Endothelial cell of umbilical vein (primary cell): ENCODE data around the gene CCT2. TPM values are rescaled to one million over a fixed set of nuclear protein-coding genes. Genes with fewer than 3 reads are reported as not detected.

Experiments
- BruUV-seq: library from RNA; stranded (reverse); fragments of 400-500 nt; replicated peaks from 2 replicates; lab custom pipeline; 2021; lab: Mats Ljungman, UMichigan
- CTCF ChIA-PET: fragments of 300-600, 350-600 bp; sonication (Branson Sonifier 250); formaldehyde crosslinking; loops from one replicate; lab custom pipeline; 2021; ENCODE audit warnings: antibody characterized with exemption, inconsistent platforms; lab: Charles Lee
- POLR2A ChIA-PET: fragments of 300-600, 350-600 bp; sonication (Branson Sonifier 250); formaldehyde crosslinking; loops from one replicate; lab custom pipeline; 2021; ENCODE audit warnings: antibody characterized with exemption, inconsistent platforms; lab: Charles Lee
- DNase-seq: peaks from one replicate; pipeline ENCODE4 v3.0.0-alpha.2; 2011; ENCODE audit warnings: low read depth, low spot score
- FAIRE-seq: peaks from 2 replicates; lab custom pipeline; 2011; peaks lifted over from hg19 to GRCh38; lab: Jason Lieb, UNC
- H2AFZ ChIP-seq: 2 replicates; pipeline ENCODE4 v1.6.0; 2012; ENCODE audit warnings: low read depth, low read length, control low read depth, inconsistent platforms
- H3K27ac ChIP-seq: 2 replicates; pipeline ENCODE4 v1.5.1; 2011; ENCODE audit warnings: low read depth, mild to moderate bottlenecking, control low read depth, low read length, moderate library complexity; ENCODE audit not compliant: insufficient read depth
- H3K27me3 ChIP-seq, 2 experiments: 2 replicates each; pipeline versions ENCODE4 v1.6.0 to v1.6.1; 2011; ENCODE audit warnings: low read length in 2 of 2, mixed read lengths in 1 of 2; ENCODE audit not compliant: control insufficient read depth in 2 of 2, insufficient read depth in 2 of 2
- H3K36me3 ChIP-seq, 2 experiments: 2 replicates in 1 of 2; 3 replicates in 1 of 2; pipeline ENCODE4 v1.5.1; 2011; ENCODE audit warnings: low read length in 2 of 2, mild to moderate bottlenecking in 1 of 2, moderate library complexity in 1 of 2; ENCODE audit not compliant: control insufficient read depth in 2 of 2, insufficient read depth in 2 of 2; ENCODE audit errors: extremely low read depth in 1 of 2
- H3K4me1 ChIP-seq: 3 replicates; pipeline ENCODE4 v1.5.1; 2011; ENCODE audit warnings: mild to moderate bottlenecking, low read length; ENCODE audit not compliant: control insufficient read depth, insufficient read depth; ENCODE audit errors: extremely low read depth
- H3K4me2 ChIP-seq: 2 replicates; pipeline ENCODE4 v1.6.1; 2011; ENCODE audit warnings: low read length, control low read depth, mixed read lengths; ENCODE audit not compliant: insufficient read depth
- H3K4me3 ChIP-seq, 3 experiments: fragments of 200-600 bp in 1 of 3; sonication (generic), shearing (Covaris generic) in 1 of 3; replicated peaks in 1 of 3; 2 replicates each; pipeline ENCODE4 v1.5.1; 2011 to 2016; ENCODE audit warnings: control low read depth in 3 of 3, low read length in 3 of 3, mild to moderate bottlenecking in 2 of 3, inconsistent platforms in 1 of 3, low read depth in 1 of 3, moderate library complexity in 1 of 3; ENCODE audit not compliant: insufficient read depth in 1 of 3
- H3K79me2 ChIP-seq: 2 replicates; pipeline ENCODE4 v1.6.0; 2012; ENCODE audit warnings: low read length, inconsistent platforms; ENCODE audit not compliant: control insufficient read depth, insufficient read depth
- H3K9ac ChIP-seq: replicated peaks from 2 replicates; pipeline ENCODE3; 2011; ENCODE audit warnings: low read length, control low read depth; ENCODE audit not compliant: insufficient read depth; ENCODE audit errors: extremely low read depth
- H3K9me1 ChIP-seq: replicated peaks from 3 replicates; pipeline ENCODE4 v1.6.0; 2011; ENCODE audit warnings: mild to moderate bottlenecking, low read length; ENCODE audit not compliant: control insufficient read depth, insufficient read depth; ENCODE audit errors: extremely low read depth
- H3K9me3 ChIP-seq: replicated peaks from 2 replicates; pipeline ENCODE4 v1.5.1; 2012; ENCODE audit warnings: low read length, inconsistent platforms; ENCODE audit not compliant: control insufficient read depth, insufficient read depth
- H4K20me1 ChIP-seq: replicated peaks from 2 replicates; pipeline ENCODE3; 2011; ENCODE audit warnings: mild to moderate bottlenecking, low read length; ENCODE audit not compliant: control insufficient read depth, insufficient read depth; ENCODE audit errors: extremely low read depth
- EZH2 ChIP-seq: IDR thresholded peaks from 2 replicates; pipeline ENCODE4 v1.6.1; 2012; ENCODE audit warnings: borderline replicate concordance, low read depth, mild to moderate bottlenecking, moderate library complexity, low read length, inconsistent platforms; ENCODE audit not compliant: severe bottlenecking
- FOS ChIP-seq: IDR thresholded peaks from 2 replicates; pipeline ENCODE4 v1.6.1; 2011; ENCODE audit warnings: mild to moderate bottlenecking, low read length, moderate library complexity, borderline replicate concordance; ENCODE audit not compliant: insufficient read depth
- GATA2 ChIP-seq: IDR thresholded peaks from 2 replicates; pipeline ENCODE4 v1.7.0; 2011; ENCODE audit warnings: low read depth, mild to moderate bottlenecking, moderate library complexity, mixed read lengths, low read length; ENCODE audit not compliant: insufficient read length, insufficient read depth
- JUN ChIP-seq: IDR thresholded peaks from 2 replicates; pipeline ENCODE4 v1.6.1; 2011; ENCODE audit warnings: borderline replicate concordance, low read depth; ENCODE audit not compliant: insufficient read length, insufficient read depth
- MYC ChIP-seq: IDR thresholded peaks from one replicate; pipeline ENCODE4 v1.6.1; 2011; ENCODE audit warnings: mild to moderate bottlenecking, low read depth, low read length
- POLR2A ChIP-seq: IDR thresholded peaks from 2 replicates; pipeline ENCODE4 v1.6.1; 2012; ENCODE audit warnings: low read depth, mild to moderate bottlenecking, control low read depth, low read length
- POLR2AphosphoS5 ChIP-seq: IDR thresholded peaks from 2 replicates; pipeline ENCODE4 v1.6.1; 2012; ENCODE audit warnings: low read depth, mild to moderate bottlenecking, control low read depth, low read length, moderate library complexity; ENCODE audit not compliant: insufficient read depth
- dilution Hi-C: fragments of 300-500 bp; cut with MboI; formaldehyde crosslinking; loops from one replicate; pipeline ENCODE4 v1.15.0; 2019; ENCODE audit warnings: low sequenced_read_pairs; ENCODE audit not compliant: extremely low pct_ligation_motif_present
- intact Hi-C: fragments of 100-400 bp; cut with micrococcal nuclease; formaldehyde crosslinking; loops from one replicate; pipeline ENCODE4 v1.10.0; 2022
- polyA plus RNA-seq, 4 experiments: library from polyadenylated mRNA; depleted of rRNA in 3 of 4; stranded (reverse) in 3 of 4; unstranded in 1 of 4; fragments of >200 nt; gene quantifications; 2 replicates each; pipeline versions ENCODE4 v1.2.1 to v1.2.3, GENCODE V29; 2011 to 2012; ENCODE audit warnings: missing spikeins in 1 of 4
- total RNA-seq: library from RNA; stranded (reverse); gene quantifications from 2 replicates; pipeline ENCODE4 v1.2.3, GENCODE V29; 2021
- TF ChIP-seq, protein P1 (sequence below), 2 donors: IDR thresholded peaks; 1 replicate in 1 of 2; 2 replicates in 1 of 2; pipeline ENCODE4 v1.5.1; 2011; ENCODE audit warnings: low read length in 2 of 2, mild to moderate bottlenecking in 2 of 2, moderate library complexity in 2 of 2, control low read depth in 1 of 2, inconsistent platforms in 1 of 2, low read depth in 1 of 2; ENCODE audit not compliant: insufficient read depth in 1 of 2; ENCODE audit errors: extremely low read depth in 1 of 2
- TF ChIP-seq, protein P2 (sequence below): IDR thresholded peaks from 2 replicates; pipeline ENCODE4 v1.6.1; 2011; ENCODE audit not compliant: insufficient read depth, insufficient read length

Gene CCT2
- total and polyA plus RNA-seq, 2 donors (not counting 3 experiments of a cell fraction or from before 2014, with no cell fraction given) = 138 to 245 TPM

DNA sequence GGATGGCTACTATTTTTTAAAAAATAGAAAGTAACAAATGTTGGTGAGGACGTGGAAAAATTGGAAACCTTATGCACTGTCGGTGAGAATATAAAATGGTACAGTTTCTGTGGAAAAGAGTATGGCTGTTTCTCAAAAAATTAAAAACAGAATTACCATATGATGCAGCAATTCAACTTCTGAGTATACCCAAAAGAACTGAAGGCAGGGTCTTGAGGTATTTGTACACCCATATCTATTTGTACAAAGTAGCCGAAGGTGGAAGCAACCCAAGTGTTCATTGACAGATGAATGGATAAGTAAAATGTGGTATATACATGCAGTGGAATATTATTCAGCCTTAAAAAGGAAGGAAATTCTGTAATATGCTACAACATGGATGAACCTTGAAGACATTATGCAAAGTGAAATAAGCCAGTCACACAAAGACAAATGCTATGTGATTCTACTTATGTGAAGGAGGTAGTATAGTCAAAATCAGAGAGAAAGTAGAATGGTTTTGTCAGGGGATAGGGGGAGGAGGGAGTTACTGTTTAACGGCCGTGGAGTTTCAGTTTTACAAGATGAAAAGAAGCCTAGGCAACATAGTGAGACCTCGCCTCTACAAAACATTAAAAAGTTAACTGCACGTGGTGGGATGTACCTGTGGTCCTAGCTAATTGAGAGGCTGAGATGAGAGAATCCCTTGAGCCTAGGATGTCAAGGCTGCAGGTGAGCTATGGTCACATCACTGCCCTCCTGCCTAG, 38.4 kb upstream of the CCT2 start:
- no peak for TF ChIP-seq MYC
- TF ChIP-seq FOS = no peak
- TF ChIP-seq POLR2A = no peak
- no peak for TF ChIP-seq JUN
- no peak for TF ChIP-seq EZH2
- no peak for TF ChIP-seq GATA2
- TF ChIP-seq, protein P1, sequence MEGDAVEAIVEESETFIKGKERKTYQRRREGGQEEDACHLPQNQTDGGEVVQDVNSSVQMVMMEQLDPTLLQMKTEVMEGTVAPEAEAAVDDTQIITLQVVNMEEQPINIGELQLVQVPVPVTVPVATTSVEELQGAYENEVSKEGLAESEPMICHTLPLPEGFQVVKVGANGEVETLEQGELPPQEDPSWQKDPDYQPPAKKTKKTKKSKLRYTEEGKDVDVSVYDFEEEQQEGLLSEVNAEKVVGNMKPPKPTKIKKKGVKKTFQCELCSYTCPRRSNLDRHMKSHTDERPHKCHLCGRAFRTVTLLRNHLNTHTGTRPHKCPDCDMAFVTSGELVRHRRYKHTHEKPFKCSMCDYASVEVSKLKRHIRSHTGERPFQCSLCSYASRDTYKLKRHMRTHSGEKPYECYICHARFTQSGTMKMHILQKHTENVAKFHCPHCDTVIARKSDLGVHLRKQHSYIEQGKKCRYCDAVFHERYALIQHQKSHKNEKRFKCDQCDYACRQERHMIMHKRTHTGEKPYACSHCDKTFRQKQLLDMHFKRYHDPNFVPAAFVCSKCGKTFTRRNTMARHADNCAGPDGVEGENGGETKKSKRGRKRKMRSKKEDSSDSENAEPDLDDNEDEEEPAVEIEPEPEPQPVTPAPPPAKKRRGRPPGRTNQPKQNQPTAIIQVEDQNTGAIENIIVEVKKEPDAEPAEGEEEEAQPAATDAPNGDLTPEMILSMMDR (IDR thresholded peaks at IDR 0.05; ENCODE audit: extremely low read depth in 1 of 2, insufficient read depth in 1 of 2, low read depth in 1 of 2, low read length in 2 of 2) = no peak
- TF ChIP-seq POLR2AphosphoS5 = no peak
- TF ChIP-seq, protein P2, sequence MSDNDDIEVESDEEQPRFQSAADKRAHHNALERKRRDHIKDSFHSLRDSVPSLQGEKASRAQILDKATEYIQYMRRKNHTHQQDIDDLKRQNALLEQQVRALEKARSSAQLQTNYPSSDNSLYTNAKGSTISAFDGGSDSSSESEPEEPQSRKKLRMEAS = no peak
- BruUV-seq = no TSS peak
- H3K4me2 ChIP-seq = no peak overlapping the region
- DNase-seq (no peak), FAIRE-seq (no peak)
- no peaks in the 10 kb centered on the region for H3K27me3 ChIP-seq
- H4K20me1 ChIP-seq = no peaks in the 10 kb centered on the region
- H3K4me1 ChIP-seq = no peaks in the 10 kb centered on the region
- POLR2A ChIA-PET = no interaction called here
- H3K79me2 ChIP-seq = no peaks in the 10 kb centered on the region
- H3K27ac ChIP-seq = no peak overlapping the region
- no peaks in the 10 kb centered on the region for H3K9me1 ChIP-seq
- CTCF ChIA-PET = interaction anchor here (1.2 to 4.6 kb wide), 2 partner anchors 23 to 38 kb away, joined by 3 to 22 read pairs; no protein-coding TSS in a partner anchor
- intact Hi-C loops (no loop called here), dilution Hi-C loops (no loop called here)
- no peak overlapping the region for H3K4me3 ChIP-seq
- H3K36me3 ChIP-seq = no peaks in the 10 kb centered on the region
- H3K9ac ChIP-seq = no peak overlapping the region
- no peak overlapping the region for H2AFZ ChIP-seq
- H3K9me3 ChIP-seq = no peaks in the 10 kb centered on the region
